ENCODE measurements around the gene CA4. TPM values are rescaled to one million over a fixed set of nuclear protein-coding genes. Genes with fewer than 3 reads are reported as not detected.
"Not testable (repeated sequence)": the region's sequence is repeated elsewhere in the genome, so short reads cannot be mapped to it uniquely, and the experiment has no call there.

CA4 gene
- total RNA-seq, 4 donors from 2014 or later, result 2.2 to 9.0 (median 7.2) TPM; not detected in 1

DNA sequence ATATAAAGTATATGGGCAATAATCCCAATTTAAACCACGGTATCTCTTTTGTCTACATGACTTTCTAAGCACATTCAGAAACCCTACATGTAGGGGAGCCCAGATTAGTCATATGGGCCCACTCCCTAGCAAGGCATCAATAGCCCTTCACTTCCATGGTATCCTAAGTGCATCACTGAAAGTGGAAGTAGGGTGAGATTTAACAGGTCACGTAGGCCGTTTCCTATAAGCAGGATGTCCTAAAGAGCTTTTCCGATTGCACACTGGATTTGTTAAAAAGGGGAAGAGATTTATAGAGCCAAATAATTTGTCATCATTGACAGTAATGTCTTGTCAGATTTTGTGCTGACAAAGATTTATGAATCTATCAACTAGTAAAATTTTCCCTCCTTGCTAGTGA lies 39.0 kb downstream of the CA4 start:
- H3K27ac ChIP-seq, result no peak overlapping the region
- H3K4me1 ChIP-seq, result no peaks in the 10 kb centered on the region
- peaks cover 81% of the 10 kb centered on the region for H3K36me3 ChIP-seq
- TF ChIP-seq POLR2A (IDR thresholded peaks at IDR 0.05) (no peak), EP300 (IDR thresholded peaks at IDR 0.05) (no peak), POLR2AphosphoS5 (IDR thresholded peaks at IDR 0.05) (no peak)
- TF ChIP-seq, protein P1, sequence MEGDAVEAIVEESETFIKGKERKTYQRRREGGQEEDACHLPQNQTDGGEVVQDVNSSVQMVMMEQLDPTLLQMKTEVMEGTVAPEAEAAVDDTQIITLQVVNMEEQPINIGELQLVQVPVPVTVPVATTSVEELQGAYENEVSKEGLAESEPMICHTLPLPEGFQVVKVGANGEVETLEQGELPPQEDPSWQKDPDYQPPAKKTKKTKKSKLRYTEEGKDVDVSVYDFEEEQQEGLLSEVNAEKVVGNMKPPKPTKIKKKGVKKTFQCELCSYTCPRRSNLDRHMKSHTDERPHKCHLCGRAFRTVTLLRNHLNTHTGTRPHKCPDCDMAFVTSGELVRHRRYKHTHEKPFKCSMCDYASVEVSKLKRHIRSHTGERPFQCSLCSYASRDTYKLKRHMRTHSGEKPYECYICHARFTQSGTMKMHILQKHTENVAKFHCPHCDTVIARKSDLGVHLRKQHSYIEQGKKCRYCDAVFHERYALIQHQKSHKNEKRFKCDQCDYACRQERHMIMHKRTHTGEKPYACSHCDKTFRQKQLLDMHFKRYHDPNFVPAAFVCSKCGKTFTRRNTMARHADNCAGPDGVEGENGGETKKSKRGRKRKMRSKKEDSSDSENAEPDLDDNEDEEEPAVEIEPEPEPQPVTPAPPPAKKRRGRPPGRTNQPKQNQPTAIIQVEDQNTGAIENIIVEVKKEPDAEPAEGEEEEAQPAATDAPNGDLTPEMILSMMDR (IDR thresholded peaks at IDR 0.05), result no peak
- 88% methylated on average over 4 of the region's 4 CpGs for WGBS
- H3K9me3 ChIP-seq, result no peaks in the 10 kb centered on the region
- no peaks in the 10 kb centered on the region for H3K27me3 ChIP-seq
- H3K4me3 ChIP-seq, result no peak overlapping the region
- no peak for DNase-seq (ENCODE audit: low spot score in 2 of 2)

DNA sequence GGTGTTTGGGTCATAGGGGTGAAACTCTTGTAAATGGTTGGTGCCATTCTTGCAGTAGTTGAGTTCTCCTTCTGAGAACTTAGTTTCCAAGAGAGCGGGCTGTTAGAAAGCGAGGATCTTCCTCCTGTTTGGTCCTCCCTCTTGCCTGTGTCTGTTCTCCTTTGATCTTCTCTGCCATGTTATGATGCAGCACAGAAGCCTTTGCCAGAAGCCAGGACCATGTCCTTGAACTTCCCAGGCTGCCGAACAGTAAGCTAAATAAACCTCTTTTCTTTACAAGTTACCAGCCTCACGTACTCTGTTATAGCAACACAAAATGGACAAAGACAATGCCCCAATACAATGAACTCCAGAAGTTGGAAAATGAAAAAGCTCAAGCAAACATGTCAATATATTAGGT lies 40.3 kb downstream of the CA4 start:
- H3K36me3 ChIP-seq, result peaks cover 74% of the 10 kb centered on the region

DNA sequence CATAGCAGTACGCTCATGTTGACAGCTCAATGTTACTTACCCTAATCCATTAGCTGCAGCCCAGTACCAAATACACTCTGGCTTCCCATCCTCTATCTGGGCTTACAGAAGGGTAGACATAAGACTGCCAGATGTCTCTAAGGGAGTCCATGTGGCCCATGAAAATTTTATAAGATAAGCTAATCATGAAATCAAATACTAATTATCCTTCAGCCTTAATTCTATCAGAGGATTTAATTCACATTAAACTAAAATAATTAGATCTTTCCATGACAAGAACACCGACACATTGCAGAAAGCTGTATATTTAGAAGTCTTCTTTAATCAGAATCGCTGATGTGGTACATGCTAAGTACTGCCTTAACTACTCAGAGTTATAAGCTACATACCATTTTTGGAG lies 43.3 kb downstream of the CA4 start:
- H3K36me3 ChIP-seq, result peaks cover 88% of the 10 kb centered on the region
- WGBS, result 91% methylated on average over 3 of the region's 3 CpGs

More for the DNA sequence above, 40.3 kb downstream of the CA4 start:
- not testable (repeated sequence) for H3K27ac ChIP-seq; DNase-seq (ENCODE audit: low spot score in 2 of 2); H3K4me3 ChIP-seq; H3K9me3 ChIP-seq; H3K27me3 ChIP-seq; H3K4me1 ChIP-seq
- 95% methylated on average over 4 of the region's 4 CpGs for WGBS

DNA sequence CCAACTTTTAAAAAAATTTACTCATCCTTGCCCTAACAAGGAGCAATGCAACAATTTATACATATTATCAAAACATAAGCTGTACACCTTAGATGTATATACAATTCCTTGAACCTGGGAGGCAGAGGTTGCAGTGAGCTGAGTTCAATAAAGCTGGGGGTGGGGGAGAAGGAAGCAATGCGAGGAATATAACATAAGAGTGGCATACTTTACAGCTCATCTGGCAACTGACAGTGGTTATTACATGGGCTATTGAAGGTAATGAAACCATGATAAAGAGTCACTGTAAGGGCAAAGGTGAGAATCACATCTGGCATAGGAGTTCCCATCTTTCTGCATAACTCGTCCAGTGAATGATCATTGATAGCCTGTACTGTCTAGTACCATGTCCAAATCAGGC lies 43.7 kb downstream of the CA4 start:
- TF ChIP-seq EP300 (IDR thresholded peaks at IDR 0.05) (no peak), POLR2A (IDR thresholded peaks at IDR 0.05) (no peak), POLR2AphosphoS5 (IDR thresholded peaks at IDR 0.05) (no peak)
- TF ChIP-seq, protein P1 (IDR thresholded peaks at IDR 0.05), result no peak
- H3K27me3 ChIP-seq, result no peaks in the 10 kb centered on the region
- no peak for DNase-seq (ENCODE audit: low spot score in 2 of 2)
- H3K9me3 ChIP-seq, result no peaks in the 10 kb centered on the region
- no peak overlapping the region for H3K4me3 ChIP-seq
- H3K27ac ChIP-seq, result no peak overlapping the region
- H3K4me1 ChIP-seq, result no peaks in the 10 kb centered on the region
- WGBS, result 98% methylated on average over 2 of the region's 2 CpGs
- peaks cover 86% of the 10 kb centered on the region for H3K36me3 ChIP-seq

More for the DNA sequence above, 43.3 kb downstream of the CA4 start:
- DNase-seq (ENCODE audit: low spot score in 2 of 2); H3K4me3 ChIP-seq; H3K27me3 ChIP-seq; H3K9me3 ChIP-seq; H3K27ac ChIP-seq; H3K4me1 ChIP-seq: not testable (repeated sequence)

DNA sequence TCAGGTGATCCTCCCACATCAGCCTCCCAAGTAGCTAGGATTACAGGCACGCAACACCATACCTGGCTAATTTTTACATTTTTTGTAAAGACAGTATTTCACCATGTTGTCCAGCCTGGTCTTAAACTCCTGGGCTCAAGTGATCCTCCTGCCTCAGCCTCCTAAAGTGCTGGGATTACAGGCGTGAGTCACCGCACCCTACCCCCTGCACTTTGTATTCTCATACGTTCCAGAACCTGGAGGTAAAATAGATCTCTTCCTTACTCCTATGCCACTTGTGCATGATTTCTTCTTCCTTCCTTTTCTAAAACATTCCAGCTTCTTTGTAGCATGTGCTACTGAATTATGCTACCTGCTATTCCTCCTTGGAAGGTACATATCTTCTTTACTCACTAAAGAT lies 44.4 kb downstream of the CA4 start:
- 92% methylated on average over 4 of the region's 4 CpGs for WGBS
- H3K9me3 ChIP-seq; H3K27ac ChIP-seq; H3K4me3 ChIP-seq; DNase-seq (ENCODE audit: low spot score in 2 of 2); H3K27me3 ChIP-seq; H3K4me1 ChIP-seq: not testable (repeated sequence)
- H3K36me3 ChIP-seq, result peaks cover 85% of the 10 kb centered on the region

DNA sequence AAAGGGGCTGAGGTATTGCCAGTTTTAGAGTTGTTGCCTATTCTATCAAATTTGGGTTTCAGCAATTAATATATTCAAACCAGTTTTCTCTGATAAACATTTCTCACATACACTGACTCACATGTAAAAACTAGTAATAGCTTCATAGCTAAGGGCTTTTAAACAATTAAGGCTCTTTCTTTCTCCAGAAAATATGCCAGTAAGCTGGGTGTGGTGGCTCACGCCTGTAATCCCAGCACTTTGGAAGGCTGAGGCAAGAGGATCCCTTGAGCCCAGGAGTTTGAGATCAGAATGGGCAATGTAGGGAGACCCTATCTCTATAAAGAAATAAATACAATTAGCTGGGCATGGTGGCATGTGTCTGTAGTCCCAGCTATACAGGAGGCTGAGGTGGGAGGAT lies 48.9 kb downstream of the CA4 start:
- peaks cover 52% of the 10 kb centered on the region for H3K36me3 ChIP-seq
- H3K27me3 ChIP-seq; H3K4me1 ChIP-seq; H3K4me3 ChIP-seq; H3K27ac ChIP-seq; DNase-seq (ENCODE audit: low spot score in 2 of 2); H3K9me3 ChIP-seq: not testable (repeated sequence)
- 46% methylated on average over 1 of the region's 1 CpG for WGBS

DNA sequence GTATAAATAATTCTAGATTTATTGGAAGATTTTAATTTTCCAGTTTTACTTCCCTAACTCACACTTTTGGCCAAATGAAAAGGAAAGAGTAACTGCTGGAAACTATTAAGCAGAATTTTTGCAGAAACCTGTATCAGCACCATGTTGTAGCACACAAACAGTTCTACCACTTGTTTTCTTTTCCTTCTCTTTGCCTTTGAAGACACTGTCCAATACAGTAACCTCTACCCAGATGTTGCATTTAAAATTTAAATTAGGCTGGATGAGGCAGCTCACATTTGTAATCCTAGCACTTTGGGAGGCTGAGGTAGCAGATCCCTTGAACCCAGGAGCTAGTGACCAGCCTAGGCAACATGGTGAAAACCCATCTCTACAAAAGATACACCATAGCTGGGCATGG lies 56.0 kb downstream of the CA4 start:
- H3K27ac ChIP-seq; H3K4me1 ChIP-seq; H3K27me3 ChIP-seq; H3K4me3 ChIP-seq; DNase-seq (ENCODE audit: low spot score in 2 of 2); H3K9me3 ChIP-seq: not testable (repeated sequence)
- H3K36me3 ChIP-seq, result peaks cover 17% of the 10 kb centered on the region

DNA sequence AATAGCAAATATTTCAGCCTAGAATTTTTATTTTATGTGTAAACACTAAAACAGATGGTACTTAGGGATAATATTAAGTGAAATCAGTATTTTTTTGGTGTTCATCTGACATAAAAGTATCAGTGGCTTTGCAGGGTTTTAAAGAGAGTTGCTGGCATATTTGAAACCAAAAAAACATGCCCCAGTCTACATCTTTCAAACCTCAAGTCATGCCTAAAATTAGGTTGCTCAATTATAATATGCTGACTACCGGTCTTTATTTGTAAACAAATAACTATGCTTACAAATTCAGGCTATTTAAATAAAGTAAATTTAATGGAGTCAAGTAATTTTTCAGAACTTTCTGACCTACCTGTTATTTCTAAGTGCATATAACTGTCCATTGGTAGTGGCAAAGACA lies 58.5 kb downstream of the CA4 start:
- DNase-seq (ENCODE audit: low spot score in 2 of 2); H3K9me3 ChIP-seq; H3K4me3 ChIP-seq; H3K27ac ChIP-seq; H3K4me1 ChIP-seq; H3K27me3 ChIP-seq: not testable (repeated sequence)
- 94% methylated on average over 1 of the region's 1 CpG for WGBS
- peaks cover 19% of the 10 kb centered on the region for H3K36me3 ChIP-seq

Other genes starting within 250 kb of the CA4 start
- 10 to 100 TPM; 10.5 to 20.8 (median 17.4) TPM for gene RNFT1, start 185.2 kb upstream of the CA4 start, total RNA-seq
- 10 to 100 TPM; 11.5 to 46.9 (median 26.6) TPM for gene HEATR6, start 71.1 kb upstream of the CA4 start, total RNA-seq
- 10 to 100 TPM; 58.3 to 74.5 (median 62.0) TPM for gene USP32, start 242.2 kb downstream of the CA4 start, total RNA-seq